GM23248 (cell line): ENCODE measurements around the gene SHB.

Source experiments
- EZH2 ChIP-seq: fragments of 200-600 bp; sonication (generic); IDR thresholded peaks from 2 replicates; pipeline ENCODE4 v1.6.1; 2018; ENCODE audit warnings: antibody characterized with exemption, mild to moderate bottlenecking; ENCODE audit not compliant: insufficient read depth, poor library complexity, severe bottlenecking
- EZH2phosphoT487 ChIP-seq: fragments of 200-600 bp; sonication (generic); IDR thresholded peaks from 2 replicates; pipeline ENCODE4 v1.6.1; 2018; ENCODE audit warnings: antibody characterized with exemption, moderate library complexity, mild to moderate bottlenecking, low read depth; ENCODE audit not compliant: insufficient read depth

DNA sequence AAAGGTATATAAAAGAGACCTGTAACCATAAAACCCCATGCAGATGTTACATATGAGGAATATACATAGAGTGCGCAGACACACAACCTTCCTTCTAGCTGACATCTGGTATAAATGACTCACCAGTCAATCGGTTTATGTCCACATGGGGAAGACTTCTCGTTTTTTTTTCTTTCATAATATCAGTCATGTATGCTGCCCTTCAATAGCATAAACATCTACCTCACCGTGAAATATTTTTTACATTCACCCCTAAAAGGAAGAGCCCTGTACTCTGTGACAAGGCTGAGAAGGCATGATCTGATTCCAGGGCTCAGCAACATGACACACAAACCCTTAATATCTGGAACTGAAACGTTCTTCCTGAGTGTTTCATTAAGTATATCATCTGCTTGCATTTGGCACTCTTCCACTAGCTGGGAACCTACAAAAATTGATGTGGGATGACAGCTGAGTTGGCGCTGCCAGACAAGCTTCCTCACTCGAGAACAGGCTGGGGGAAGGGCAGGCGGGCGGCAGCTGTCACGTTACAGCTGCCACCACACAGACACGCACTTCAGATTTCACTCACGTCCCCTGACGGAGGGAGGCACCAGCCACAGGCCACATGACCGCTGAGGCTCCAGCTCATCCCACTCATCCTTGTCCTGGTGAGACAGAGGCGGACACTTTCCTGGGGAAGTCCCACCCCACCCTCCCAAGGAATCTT lies 74.2 kb downstream of the SHB start:
- TF ChIP-seq EZH2phosphoT487 (no peak), EZH2 (no peak)
